H1 (cell line): ENCODE data around the gene IL1R1. TPM values are rescaled to one million over a fixed set of nuclear protein-coding genes. Genes with fewer than 3 reads are reported as not detected.

Source experiments
- CTCF ChIA-PET: fragments of 300-600 bp; sonication (Branson Sonifier 250); formaldehyde crosslinking; loops from one replicate; lab custom pipeline; 2021; ENCODE audit not compliant: partially characterized antibody; lab: Charles Lee
- POLR2A ChIA-PET: fragments of 300-600 bp; sonication (Branson Sonifier 250); formaldehyde crosslinking; loops from one replicate; lab custom pipeline; 2021; ENCODE audit warnings: inconsistent platforms; ENCODE audit not compliant: partially characterized antibody; lab: Charles Lee
- DNase-seq, 2 experiments: peaks; one replicate each; pipeline versions ENCODE4 v3.0.0 to v3.0.0-alpha.2; 2010 to 2022; ENCODE audit warnings: low spot score in 2 of 2, low read depth in 1 of 2, mixed read lengths in 1 of 2
- FAIRE-seq: peaks from 2 replicates; lab custom pipeline; 2011; peaks lifted over from hg19 to GRCh38; lab: Jason Lieb, UNC
- H2AFZ ChIP-seq: 2 replicates; pipeline ENCODE4 v1.8.1; 2012; ENCODE audit warnings: low read length, inconsistent platforms
- H2AK5ac ChIP-seq: 2 replicates; pipeline ENCODE4 v1.6.1; 2013; ENCODE audit warnings: low read depth, low read length
- H2BK120ac ChIP-seq: replicated peaks from 2 replicates; pipeline ENCODE3; 2013; ENCODE audit warnings: low read depth, low read length, inconsistent platforms
- H2BK12ac ChIP-seq: 2 replicates; pipeline ENCODE4 v1.6.1; 2013; ENCODE audit warnings: low read depth, low read length
- H2BK15ac ChIP-seq: 2 replicates; pipeline ENCODE4 v1.6.1; 2013; ENCODE audit warnings: low read length
- H2BK20ac ChIP-seq: 2 replicates; pipeline ENCODE4 v1.6.1; 2013; ENCODE audit warnings: low read length
- H2BK5ac ChIP-seq: 2 replicates; pipeline ENCODE4 v1.6.1; 2013; ENCODE audit warnings: low read depth, low read length
- H3K14ac ChIP-seq: 2 replicates; pipeline ENCODE4 v1.6.1; 2013; ENCODE audit warnings: inconsistent platforms; ENCODE audit not compliant: insufficient read length
- H3K18ac ChIP-seq: 2 replicates; pipeline ENCODE4 v1.6.1; 2013; ENCODE audit warnings: low read length; ENCODE audit errors: extremely low read depth
- H3K23ac ChIP-seq: 2 replicates; pipeline ENCODE4 v1.6.1; 2013; ENCODE audit warnings: inconsistent platforms; ENCODE audit not compliant: insufficient read length
- H3K23me2 ChIP-seq: 2 replicates; pipeline ENCODE4 v1.6.1; 2013; ENCODE audit warnings: low read depth, low read length
- H3K27ac ChIP-seq: 2 replicates; pipeline ENCODE4 v1.6.1; 2011; ENCODE audit warnings: low read depth, low read length, inconsistent platforms
- H3K27me3 ChIP-seq, 4 experiments: replicated peaks in 1 of 4; 1 replicate in 1 of 4; 2 replicates in 3 of 4; pipeline versions ENCODE4 v1.6.1 to v1.8.1; 2011 to 2013; ENCODE audit warnings: low read length in 3 of 4, mild to moderate bottlenecking in 3 of 4, inconsistent platforms in 2 of 4, mixed read lengths in 2 of 4, moderate library complexity in 1 of 4; ENCODE audit not compliant: control insufficient read depth in 3 of 4, insufficient read depth in 3 of 4; ENCODE audit errors: extremely low read depth in 1 of 4
- H3K36me3 ChIP-seq, 4 experiments: 2 replicates each; pipeline versions ENCODE4 v1.6.1 to v1.8.1; 2011 to 2013; ENCODE audit warnings: mild to moderate bottlenecking in 4 of 4, low read length in 3 of 4, moderate library complexity in 2 of 4, control low read depth in 1 of 4, inconsistent platforms in 1 of 4; ENCODE audit not compliant: insufficient read depth in 4 of 4, control insufficient read depth in 2 of 4
- H3K4ac ChIP-seq: replicated peaks from 2 replicates; pipeline ENCODE3; 2013; ENCODE audit warnings: low read length, low read depth, mixed read lengths, inconsistent platforms; ENCODE audit not compliant: insufficient read length
- H3K4me1 ChIP-seq, 4 experiments: replicated peaks in 1 of 4; 1 replicate in 1 of 4; 2 replicates in 3 of 4; pipeline versions ENCODE4 v1.6.1 to v1.8.1; 2011 to 2013; ENCODE audit warnings: low read length in 3 of 4, inconsistent platforms in 2 of 4, mixed read lengths in 1 of 4; ENCODE audit not compliant: insufficient read depth in 4 of 4, control insufficient read depth in 3 of 4
- H3K4me2 ChIP-seq, 2 experiments: 2 replicates each; pipeline versions ENCODE4 v1.6.1 to v1.8.1; 2011 to 2013; ENCODE audit warnings: low read depth in 2 of 2, low read length in 2 of 2, control low read depth in 1 of 2, inconsistent platforms in 1 of 2, mild to moderate bottlenecking in 1 of 2; ENCODE audit not compliant: insufficient read depth in 1 of 2
- H3K4me3 ChIP-seq, 4 experiments: fragments of 200-600, 300-600 bp in 1 of 4; sonication (generic), shearing (Covaris generic), sonication (Bioruptor Twin) in 1 of 4; 2 replicates each; pipeline versions ENCODE4 v1.5.1 to v1.8.1; 2011 to 2016; ENCODE audit warnings: low read length in 4 of 4, low read depth in 3 of 4, control low read depth in 2 of 4, inconsistent platforms in 2 of 4, mild to moderate bottlenecking in 2 of 4, mixed read lengths in 1 of 4, moderate library complexity in 1 of 4; ENCODE audit not compliant: insufficient read depth in 2 of 4; ENCODE audit errors: extremely low read depth in 1 of 4
- H3K56ac ChIP-seq: replicated peaks from 2 replicates; pipeline ENCODE3; 2013; ENCODE audit warnings: low read depth, mild to moderate bottlenecking, mixed read lengths, low read length, inconsistent platforms; ENCODE audit not compliant: insufficient read length
- H3K79me1 ChIP-seq: 2 replicates; pipeline ENCODE4 v1.6.1; 2013; ENCODE audit warnings: low read depth, low read length, control low read depth
- H3K79me2 ChIP-seq, 2 experiments: 2 replicates each; pipeline versions ENCODE4 v1.6.1 to v1.8.1; 2012 to 2013; ENCODE audit warnings: low read length in 2 of 2, mild to moderate bottlenecking in 2 of 2, inconsistent platforms in 1 of 2; ENCODE audit not compliant: insufficient read depth in 2 of 2, control insufficient read depth in 1 of 2
- H3K9ac ChIP-seq, 4 experiments: replicated peaks in 1 of 4; 1 replicate in 1 of 4; 2 replicates in 3 of 4; pipeline versions ENCODE4 v1.6.1 to v1.8.1; 2011 to 2013; ENCODE audit warnings: low read depth in 3 of 4, low read length in 3 of 4, control low read depth in 2 of 4, mild to moderate bottlenecking in 2 of 4, moderate library complexity in 2 of 4, inconsistent platforms in 1 of 4; ENCODE audit errors: extremely low read depth in 1 of 4
- H3K9me3 ChIP-seq, 2 experiments: 2 replicates each; pipeline versions ENCODE4 v1.6.1 to v1.8.1; 2012 to 2013; ENCODE audit warnings: mild to moderate bottlenecking in 2 of 2, moderate library complexity in 2 of 2, control low read depth in 1 of 2, inconsistent platforms in 1 of 2, low read depth in 1 of 2, low read length in 1 of 2, mixed read lengths in 1 of 2; ENCODE audit not compliant: insufficient read depth in 2 of 2
- H4K20me1 ChIP-seq, 2 experiments: replicated peaks in 1 of 2; 2 replicates each; pipeline versions ENCODE3 to v1.8.1; 2011 to 2013; ENCODE audit warnings: inconsistent platforms in 2 of 2, low read length in 2 of 2, mild to moderate bottlenecking in 1 of 2; ENCODE audit not compliant: insufficient read depth in 2 of 2, control insufficient read depth in 1 of 2
- H4K5ac ChIP-seq: 2 replicates; pipeline ENCODE4 v1.6.1; 2013; ENCODE audit warnings: low read length, low read depth, mixed read lengths, inconsistent platforms; ENCODE audit not compliant: insufficient read length
- H4K8ac ChIP-seq: 2 replicates; pipeline ENCODE4 v1.8.0; 2013; ENCODE audit warnings: mild to moderate bottlenecking, moderate library complexity, low read length, inconsistent platforms; ENCODE audit not compliant: insufficient read depth; ENCODE audit errors: extremely low read depth
- H4K91ac ChIP-seq: replicated peaks from 2 replicates; pipeline ENCODE3; 2013; ENCODE audit warnings: low read length, mixed read lengths, inconsistent platforms; ENCODE audit not compliant: insufficient read length
- CTBP2 ChIP-seq: IDR thresholded peaks from 2 replicates; pipeline ENCODE4 v1.7.0; 2011; ENCODE audit warnings: borderline replicate concordance, mild to moderate bottlenecking, moderate library complexity, mixed read lengths, low read length; ENCODE audit not compliant: insufficient read depth, insufficient read length
- HDAC2 ChIP-seq, 2 experiments: fragments of 300-600 bp in 1 of 2; sonication (generic) in 1 of 2; IDR thresholded peaks; 2 replicates each; pipeline ENCODE4 v1.6.1; 2011 to 2012; ENCODE audit warnings: low read depth in 2 of 2, low read length in 2 of 2, mild to moderate bottlenecking in 2 of 2, moderate library complexity in 2 of 2, borderline replicate concordance in 1 of 2, inconsistent platforms in 1 of 2
- KDM5A ChIP-seq: fragments of 200-600 bp; IDR thresholded peaks from 2 replicates; pipeline ENCODE4 v1.7.1; 2012; ENCODE audit warnings: mild to moderate bottlenecking, low read length, inconsistent platforms, mixed read lengths
- NANOG ChIP-seq: IDR thresholded peaks from 2 replicates; pipeline ENCODE4 v1.6.1; 2011; ENCODE audit warnings: low read length, low read depth, mild to moderate bottlenecking, inconsistent platforms; ENCODE audit not compliant: insufficient read depth, poor library complexity, severe bottlenecking
- RFX5 ChIP-seq: IDR thresholded peaks from 2 replicates; pipeline ENCODE4 v1.6.1; 2011; ENCODE audit warnings: low read depth, low read length, improper control_type of control experiment, borderline replicate concordance
- RNF2 ChIP-seq: fragments of 200-900, 300-1000 bp; sonication (generic); IDR thresholded peaks from 2 replicates; pipeline ENCODE4 v1.7.1; 2016; ENCODE audit warnings: borderline replicate concordance, low read depth, mild to moderate bottlenecking, antibody characterized with exemption, low read length; ENCODE audit not compliant: poor library complexity, severe bottlenecking; ENCODE audit errors: missing control alignments
- SRF ChIP-seq: IDR thresholded peaks from 2 replicates; pipeline ENCODE4 v1.6.1; 2011; ENCODE audit warnings: mild to moderate bottlenecking, low read depth, low read length, moderate library complexity
- WGBS, 2 experiments: shearing (Covaris generic) in 1 of 2; methylation state at CpG; one replicate each; pipeline versions ENCODE4 v1.1.6 to v1.1.7; 2013 to 2015; ENCODE audit warnings: low lambda C conversion rate in 2 of 2, mixed read lengths in 2 of 2, inconsistent platforms in 1 of 2, low coverage in 1 of 2, missing lambda C conversion rate in 1 of 2; ENCODE audit not compliant: insufficient replicate concordance in 2 of 2, insufficient coverage in 1 of 2, insufficient read length in 1 of 2; ENCODE audit errors: extremely low coverage in 1 of 2, missing lambda C conversion rate in 1 of 2; 5-methylcytosine and 5-hydroxymethylcytosine counted together
- polyA plus RNA-seq, 7 experiments: library from polyadenylated mRNA; depleted of rRNA in 3 of 7; stranded (reverse) in 5 of 7; unstranded in 2 of 7; fragments of >200 nt in 5 of 7; fragments of 200-250 nt in 2 of 7; gene quantifications; 1 replicate in 5 of 7; 2 replicates in 1 of 7; 4 replicates in 1 of 7; pipeline versions ENCODE4 v1.2.1 to v1.2.3, GENCODE V29; 2011 to 2013; ENCODE audit warnings: missing spikeins in 2 of 7, mixed read lengths in 2 of 7
- total RNA-seq: library from RNA; stranded (reverse); fragmentation: NEBNext Ultra II Directional; extraction: Animal tissue kit (Norgen Biotek cat#: 25700); gene quantifications from 2 replicates; pipeline ENCODE4 v1.2.1, GENCODE V29; 2021
- TF ChIP-seq, protein P1 (sequence below): IDR thresholded peaks from 2 replicates; pipeline ENCODE4 v1.6.1; 2012; ENCODE audit warnings: low read length, inconsistent platforms

Gene IL1R1
- total and polyA plus RNA-seq, 2 of the 8 experiments (the other 6 are each of a cell fraction or from before 2014, with no cell fraction given), result 0.34 to 0.47 TPM

DNA sequence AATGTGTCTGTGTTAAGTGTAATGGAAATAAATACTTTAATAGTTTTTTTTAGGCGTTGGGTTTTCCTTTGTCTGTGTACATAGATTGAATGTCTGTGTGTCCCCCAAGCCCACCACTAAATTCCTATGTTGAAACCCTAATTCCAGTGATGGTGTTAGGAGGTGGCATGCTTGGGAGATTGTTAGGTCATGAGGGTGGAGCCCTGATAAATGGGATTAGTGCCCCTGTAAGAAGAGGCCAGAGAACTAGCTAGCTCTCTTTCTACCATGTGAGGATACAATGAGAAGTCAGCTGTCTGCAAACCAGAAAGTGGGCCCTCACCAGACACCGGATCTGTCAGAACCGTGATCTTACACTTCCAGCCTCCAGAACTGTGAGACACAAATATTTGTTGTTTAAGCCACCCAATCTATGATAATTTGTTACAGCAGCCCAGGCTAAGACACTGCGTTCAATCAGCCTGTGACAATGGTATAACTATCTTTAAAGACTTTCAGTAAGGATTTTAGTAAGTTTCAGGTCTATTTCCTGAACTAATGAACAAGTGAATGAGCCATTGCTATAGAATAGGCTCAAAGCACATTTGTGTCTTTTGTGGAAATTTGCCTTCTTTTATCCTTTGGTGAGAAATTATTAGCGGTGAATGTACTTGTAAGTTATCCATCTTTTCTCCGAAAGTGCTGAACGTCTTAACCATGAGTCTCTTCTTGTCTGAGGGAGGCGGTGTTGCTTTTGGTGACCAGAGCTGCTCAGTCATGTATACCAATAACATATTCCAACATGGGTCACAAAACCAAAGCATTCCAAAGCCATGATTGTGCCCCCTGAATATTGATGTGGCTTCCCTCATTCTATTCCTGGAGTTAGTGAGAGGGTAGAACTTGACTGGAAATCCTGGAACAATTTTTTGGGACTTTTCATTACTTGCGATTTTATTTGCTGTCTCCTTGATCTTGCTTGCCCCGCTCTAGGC is 29.6 kb upstream of the IL1R1 start:
- no peaks in the 10 kb centered on the region for H4K20me1 ChIP-seq
- no peak overlapping the region for H2AFZ ChIP-seq
- no peaks in the 10 kb centered on the region for H3K9me3 ChIP-seq
- FAIRE-seq (no peak), DNase-seq (no peak)
- no peak overlapping the region for H4K91ac ChIP-seq
- no peak overlapping the region for H3K9ac ChIP-seq
- peaks cover 2% of the 10 kb centered on the region; the same call in 1 of the 2 replicates for H3K23me2 ChIP-seq
- H3K36me3 ChIP-seq, result no peaks in the 10 kb centered on the region
- H2BK12ac ChIP-seq, result no peak overlapping the region
- H3K79me2 ChIP-seq, result no peaks in the 10 kb centered on the region
- no peak overlapping the region for H2AK5ac ChIP-seq
- no peak overlapping the region for H3K14ac ChIP-seq
- no peak overlapping the region; the same call in 1 of the 2 replicates for H4K8ac ChIP-seq
- no peaks in the 10 kb centered on the region for H3K79me1 ChIP-seq
- ChIA-PET POLR2A (no interaction called here), CTCF (interaction anchor here (0.6 to 1.8 kb wide), 3 partner anchors 93 to 1027 kb away, joined by 3 to 7 read pairs (median 3); no protein-coding TSS in a partner anchor)
- no peak overlapping the region for H3K4ac ChIP-seq
- H3K4me1 ChIP-seq, result peaks cover 0 to 4% (median under 1%) of the 10 kb centered on the region in 4 experiments; a peak in 2 of 7 replicates
- H3K27me3 ChIP-seq, result no peaks in the 10 kb centered on the region
- no peak overlapping the region for H3K23ac ChIP-seq
- H2BK20ac ChIP-seq, result no peak overlapping the region
- no peak overlapping the region for H3K27ac ChIP-seq
- 92% methylated on average over 10 of the region's 10 CpGs; no CpG with 5 or more reads in 1 of the 2 experiments for WGBS, 2 experiments
- H4K5ac ChIP-seq, result no peak overlapping the region
- H3K4me3 ChIP-seq, result no peak overlapping the region
- H2BK5ac ChIP-seq, result no peak overlapping the region
- no peak overlapping the region for H3K4me2 ChIP-seq
- H3K56ac ChIP-seq, result no peak overlapping the region
- no peak overlapping the region for H3K18ac ChIP-seq
- no peak overlapping the region for H2BK15ac ChIP-seq
- no peak overlapping the region for H2BK120ac ChIP-seq
- TF ChIP-seq RFX5 (no peak), HDAC2 (IDR thresholded peaks at IDR 0.05; ENCODE audit: borderline replicate concordance in 1 of 2, low read depth in 2 of 2, low read length in 2 of 2) (no peak), NANOG (no peak), SRF (no peak), RNF2 (no peak), CTBP2 (no peak), KDM5A (no peak)
- TF ChIP-seq, protein P1, sequence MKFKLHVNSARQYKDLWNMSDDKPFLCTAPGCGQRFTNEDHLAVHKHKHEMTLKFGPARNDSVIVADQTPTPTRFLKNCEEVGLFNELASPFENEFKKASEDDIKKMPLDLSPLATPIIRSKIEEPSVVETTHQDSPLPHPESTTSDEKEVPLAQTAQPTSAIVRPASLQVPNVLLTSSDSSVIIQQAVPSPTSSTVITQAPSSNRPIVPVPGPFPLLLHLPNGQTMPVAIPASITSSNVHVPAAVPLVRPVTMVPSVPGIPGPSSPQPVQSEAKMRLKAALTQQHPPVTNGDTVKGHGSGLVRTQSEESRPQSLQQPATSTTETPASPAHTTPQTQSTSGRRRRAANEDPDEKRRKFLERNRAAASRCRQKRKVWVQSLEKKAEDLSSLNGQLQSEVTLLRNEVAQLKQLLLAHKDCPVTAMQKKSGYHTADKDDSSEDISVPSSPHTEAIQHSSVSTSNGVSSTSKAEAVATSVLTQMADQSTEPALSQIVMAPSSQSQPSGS, result no peak
